Stomach (tissue), 4 donors: ENCODE data around the gene SORL1.

Experiments used
- EP300 ChIP-seq: sonication (generic); formaldehyde crosslinking; IDR thresholded peaks from one replicate; pipeline ENCODE4 v1.6.1; 2017; ENCODE audit warnings: antibody characterized with exemption
- POLR2A ChIP-seq, 4 donors: fragments of 450-650 bp; IDR thresholded peaks; one replicate each; pipeline ENCODE4 v1.6.1; 2016; ENCODE audit warnings: antibody characterized with exemption in 4 of 4, control low read depth in 2 of 4, mild to moderate bottlenecking in 1 of 4, moderate library complexity in 1 of 4
- POLR2AphosphoS5 ChIP-seq, 3 donors: sonication (generic); formaldehyde crosslinking; IDR thresholded peaks; one replicate each; pipeline ENCODE4 v1.6.1; 2016; ENCODE audit warnings: antibody characterized with exemption in 3 of 3
- TF ChIP-seq, protein P1 (sequence below), 7 experiments: fragments of 450-650 bp in 4 of 7; fragments of 200-600 bp in 3 of 7; sonication (generic) in 3 of 7; IDR thresholded peaks; one replicate each; pipeline ENCODE4 v1.5.1; 2016 to 2019; ENCODE audit warnings: antibody characterized with exemption in 7 of 7, control low read depth in 2 of 7, mild to moderate bottlenecking in 1 of 7

DNA sequence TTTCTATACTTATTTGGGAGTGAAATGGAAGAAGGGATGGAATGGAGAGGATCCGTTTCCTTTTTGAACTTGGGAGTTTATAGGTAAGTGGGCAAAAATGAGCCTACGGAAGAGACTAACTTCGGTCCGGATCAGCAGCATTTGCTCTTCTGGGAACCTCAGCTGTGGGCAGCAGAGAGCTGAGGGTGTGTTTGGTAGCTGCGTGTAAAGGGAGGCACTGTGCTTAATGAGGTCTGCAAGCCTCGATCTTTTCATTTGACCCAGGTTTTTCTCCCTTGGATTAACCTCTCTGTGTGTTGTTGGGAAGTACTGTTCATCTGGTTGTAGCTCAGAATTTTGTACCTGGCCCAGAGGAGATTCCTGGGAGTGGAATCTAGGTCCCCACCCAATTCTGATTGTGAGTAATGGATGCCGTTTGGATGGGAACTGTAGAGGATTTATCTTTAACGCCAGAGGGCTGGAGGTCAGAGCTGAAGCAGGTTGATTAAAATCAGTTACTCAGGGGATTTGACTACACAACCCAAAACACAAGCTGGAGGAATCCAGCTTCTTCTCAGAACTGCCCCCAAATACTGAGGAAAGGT is 202.2 kb downstream of the SORL1 start:
- TF ChIP-seq, protein P1, sequence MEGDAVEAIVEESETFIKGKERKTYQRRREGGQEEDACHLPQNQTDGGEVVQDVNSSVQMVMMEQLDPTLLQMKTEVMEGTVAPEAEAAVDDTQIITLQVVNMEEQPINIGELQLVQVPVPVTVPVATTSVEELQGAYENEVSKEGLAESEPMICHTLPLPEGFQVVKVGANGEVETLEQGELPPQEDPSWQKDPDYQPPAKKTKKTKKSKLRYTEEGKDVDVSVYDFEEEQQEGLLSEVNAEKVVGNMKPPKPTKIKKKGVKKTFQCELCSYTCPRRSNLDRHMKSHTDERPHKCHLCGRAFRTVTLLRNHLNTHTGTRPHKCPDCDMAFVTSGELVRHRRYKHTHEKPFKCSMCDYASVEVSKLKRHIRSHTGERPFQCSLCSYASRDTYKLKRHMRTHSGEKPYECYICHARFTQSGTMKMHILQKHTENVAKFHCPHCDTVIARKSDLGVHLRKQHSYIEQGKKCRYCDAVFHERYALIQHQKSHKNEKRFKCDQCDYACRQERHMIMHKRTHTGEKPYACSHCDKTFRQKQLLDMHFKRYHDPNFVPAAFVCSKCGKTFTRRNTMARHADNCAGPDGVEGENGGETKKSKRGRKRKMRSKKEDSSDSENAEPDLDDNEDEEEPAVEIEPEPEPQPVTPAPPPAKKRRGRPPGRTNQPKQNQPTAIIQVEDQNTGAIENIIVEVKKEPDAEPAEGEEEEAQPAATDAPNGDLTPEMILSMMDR (IDR thresholded peaks at IDR 0.05), result no peak
- TF ChIP-seq POLR2AphosphoS5 (IDR thresholded peaks at IDR 0.05), result no peak
- no peak for TF ChIP-seq POLR2A (IDR thresholded peaks at IDR 0.05)
- no peak for TF ChIP-seq EP300
